ENCODE results near the gene PMPCA.

- TF ChIP-seq CTCF (IDR thresholded peaks at IDR 0.05; ENCODE audit: low read depth, low read length) (no peak), EZH2phosphoT487 (IDR thresholded peaks at IDR 0.05; ENCODE audit: low read depth) (no peak)
Observed at GRCh38 chr9:136466155-136466541, 55.7 kb downstream of the PMPCA start.

Data from OCI-LY3 (cell line).